ENCODE data around the gene PNKD.

Gene PNKD

GRCh38 chr2:218345491-218346236 is 75.3 kb downstream of the PNKD start:
- DNase-seq = no peak

GRCh38 chr2:218347172-218347571 is 76.9 kb downstream of the PNKD start:
- no peak for DNase-seq

GRCh38 chr2:218354045-218354444 is 83.7 kb downstream of the PNKD start:
- no peak for DNase-seq

GRCh38 chr2:218354850-218355443 is 84.6 kb downstream of the PNKD start:
- no peak for DNase-seq

GRCh38 chr2:218357236-218358177 is 87.2 kb downstream of the PNKD start:
- no peak for DNase-seq

DNA sequence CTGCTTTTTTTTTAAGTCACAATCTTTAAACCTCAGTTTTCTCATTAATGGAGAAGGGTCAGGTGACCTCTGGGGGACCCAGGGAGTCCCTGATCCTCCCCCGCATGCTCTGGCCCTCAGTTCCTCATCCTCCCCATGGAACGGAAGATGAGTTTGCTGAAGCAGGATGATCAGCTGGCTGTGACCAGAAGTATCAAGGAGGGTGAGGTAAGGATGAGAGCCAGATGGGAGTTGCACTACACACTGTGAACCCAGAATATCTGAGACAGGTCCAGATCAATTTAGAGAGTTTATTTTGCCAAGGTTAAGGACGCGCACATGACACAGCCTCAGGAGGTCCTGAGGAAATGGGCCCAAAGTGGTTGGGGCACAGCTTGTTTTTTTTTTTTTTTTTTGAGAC is 90.1 kb downstream of the PNKD start:
- DNase-seq = peak; percentile 73

GRCh38 chr2:218362606-218363005 is 92.3 kb downstream of the PNKD start:
- no peak for DNase-seq

GRCh38 chr2:218363736-218364135 is 93.4 kb downstream of the PNKD start:
- DNase-seq = no peak

- no peak for DNase-seq
Measured at GRCh38 chr2:218364196-218364595, 93.9 kb downstream of the PNKD start.

DNA sequence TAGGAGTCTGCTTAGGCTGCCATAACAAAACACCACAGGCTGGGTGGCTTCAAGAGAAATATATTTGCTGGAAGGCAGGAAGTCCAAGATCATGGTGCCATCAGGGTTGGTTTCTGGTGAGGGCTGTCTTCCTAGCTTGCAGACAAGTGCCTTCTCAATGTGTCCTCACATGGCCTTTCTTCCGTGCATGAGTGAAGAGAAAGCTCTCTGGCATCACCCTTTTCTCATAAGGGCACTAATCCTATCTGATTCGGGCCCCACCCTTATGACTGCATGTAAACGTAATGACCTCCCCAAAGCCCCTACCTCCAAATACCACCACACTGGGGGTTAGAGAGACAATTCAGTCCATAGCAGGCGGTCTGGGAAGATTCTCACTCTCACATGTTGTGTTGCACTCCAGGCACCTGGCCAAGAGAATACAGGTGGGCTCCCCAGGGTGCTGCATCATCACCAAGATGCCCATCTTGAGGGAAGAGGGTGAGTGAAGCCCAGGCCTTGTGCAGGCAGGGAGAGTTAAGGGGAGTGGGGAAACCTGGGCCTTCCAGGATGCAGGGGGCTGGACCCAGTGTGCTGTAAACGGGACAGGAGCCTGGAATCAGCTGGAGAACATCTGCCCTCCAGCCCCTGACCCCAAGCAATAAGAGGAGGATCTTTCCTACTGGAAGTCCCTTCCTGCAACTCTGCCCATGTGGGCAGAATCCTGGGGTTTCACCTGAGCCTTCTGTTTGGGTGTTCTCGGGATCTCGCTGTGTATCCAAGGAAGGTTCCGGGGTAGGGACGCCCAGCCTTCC is 96.5 kb downstream of the PNKD start:
- DNase-seq = no peak

DNA sequence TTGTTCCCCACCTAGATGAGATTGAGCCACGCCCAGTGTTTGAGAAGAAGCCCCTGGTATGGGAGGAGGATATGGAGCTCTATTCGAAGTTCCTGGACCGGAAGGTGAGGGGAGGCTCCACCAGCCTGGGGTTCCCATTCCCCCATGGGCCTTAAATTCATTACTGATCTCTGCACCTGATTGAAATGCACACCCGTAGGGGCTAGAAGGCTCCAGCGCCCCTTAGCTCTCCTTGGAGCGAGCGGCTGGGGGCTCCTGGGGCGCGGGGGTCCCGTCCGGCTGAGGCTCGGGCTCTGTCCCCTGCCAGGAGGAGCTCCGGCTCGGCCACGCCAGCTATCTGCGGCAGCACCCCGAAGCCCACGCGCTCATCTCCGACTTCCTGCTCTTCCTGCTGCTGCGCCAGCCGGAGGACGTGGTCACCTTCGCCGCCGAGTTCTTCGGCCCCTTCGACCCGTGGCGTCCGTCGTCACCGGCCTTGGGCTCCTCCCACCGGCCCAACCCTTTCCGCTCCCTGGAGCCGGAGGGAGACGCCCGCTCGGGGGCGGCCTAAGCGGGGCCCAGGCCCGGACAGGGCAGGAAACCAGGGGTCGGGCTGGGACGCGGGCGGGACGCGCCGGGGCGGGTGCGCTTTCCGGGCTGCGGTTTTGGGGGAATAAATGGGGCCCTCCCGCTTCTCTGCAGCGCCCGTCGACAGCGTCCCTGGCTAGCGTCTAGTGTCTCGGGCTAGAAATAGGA is 97.3 kb downstream of the PNKD start:
- DNase-seq = peak; percentile 80

DNA sequence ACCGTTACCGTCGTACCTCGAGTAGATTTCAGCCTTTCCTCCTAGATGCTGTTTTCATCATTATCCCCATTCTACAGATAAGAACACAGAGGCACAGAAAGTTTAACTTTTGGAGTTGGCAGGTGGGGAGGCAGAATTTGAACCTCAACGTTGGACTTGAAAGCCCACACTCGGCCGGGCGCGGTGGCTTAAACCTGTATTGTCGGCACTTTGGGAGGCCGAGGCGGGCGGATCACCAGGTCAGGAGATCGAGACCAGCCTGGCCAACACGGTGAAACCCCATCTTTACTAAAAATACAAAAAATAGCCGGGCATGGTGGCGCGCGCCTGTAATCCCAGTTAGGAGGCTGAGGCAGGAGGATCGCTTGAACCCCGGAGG is 97.8 kb downstream of the PNKD start:
- no peak for DNase-seq

GRCh38 chr2:218368621-218369153 is 98.4 kb downstream of the PNKD start:
- DNase-seq = peak; percentile 56

- DNase-seq = no peak
Measured at GRCh38 chr2:218369330-218369729, 99.0 kb downstream of the PNKD start.

- DNase-seq = peak; percentile 95
Measured at GRCh38 chr2:218370410-218371063, 100.2 kb downstream of the PNKD start.

GRCh38 chr2:218371983-218372350 is 101.6 kb downstream of the PNKD start:
- DNase-seq = no peak

DNA sequence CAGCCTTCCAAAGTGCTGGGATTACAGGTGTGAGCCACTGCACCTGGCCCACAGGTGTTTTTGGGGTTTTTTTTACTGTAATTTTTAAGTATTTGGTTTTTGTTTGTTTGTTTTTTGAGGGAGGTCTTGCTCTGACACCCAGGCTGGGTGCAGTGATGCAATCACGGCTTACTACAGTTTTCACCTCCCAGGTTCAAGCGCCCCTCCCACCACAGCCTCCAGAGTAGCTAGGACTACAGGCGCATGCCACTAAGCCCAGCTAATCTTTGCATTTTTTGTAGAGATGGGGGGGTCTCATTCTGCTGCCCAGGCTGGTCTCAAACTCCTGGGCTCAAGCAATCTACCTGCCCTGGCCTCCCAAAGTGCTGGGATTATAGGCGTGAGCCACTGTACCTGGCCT is 104.5 kb downstream of the PNKD start:
- DNase-seq = no peak

GRCh38 chr2:218375212-218375611 is 104.9 kb downstream of the PNKD start:
- DNase-seq = no peak

- DNase-seq = no peak
Measured at GRCh38 chr2:218378053-218378452, 107.7 kb downstream of the PNKD start.

- DNase-seq = no peak
Measured at GRCh38 chr2:218381916-218382366, 111.6 kb downstream of the PNKD start, which contains the start of gene SLC11A1. SLC11A1 (plus strand) TSS chr2:218382273; CDS start chr2:218382369, 96 bp downstream.

DNA sequence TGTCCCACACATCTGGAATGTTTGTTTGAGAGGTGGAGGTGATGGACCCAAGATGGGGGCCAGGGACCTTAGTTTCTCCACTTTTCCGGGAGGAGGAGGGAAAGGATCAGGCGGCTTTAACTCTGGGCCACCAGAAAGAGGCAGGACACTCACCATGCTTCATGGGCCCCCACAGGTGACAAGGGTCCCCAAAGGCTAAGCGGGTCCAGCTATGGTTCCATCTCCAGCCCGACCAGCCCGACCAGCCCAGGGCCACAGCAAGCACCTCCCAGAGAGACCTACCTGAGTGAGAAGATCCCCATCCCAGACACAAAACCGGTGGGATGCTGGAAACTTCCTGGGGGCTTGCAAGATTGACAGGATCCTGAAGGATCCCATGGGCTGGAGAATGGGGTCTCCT is 112.5 kb downstream of the PNKD start:
- no peak for DNase-seq

All from GF-D8 (cell line).